ENCODE results near the gene TADA2A.
"Not testable (repeated sequence)": the region's sequence is repeated elsewhere in the genome, so short reads cannot be mapped to it uniquely, and the experiment has no call there.

The TADA2A gene

GRCh38 chr17:37417852-37418251 lies 11.2 kb downstream of the TADA2A start:
- H3K36me3 Mint-ChIP-seq (ENCODE audit: low read depth) = peaks cover 87% of the 10 kb centered on the region
- no peak overlapping the region for H3K4me3 Mint-ChIP-seq
- H3K4me1 Mint-ChIP-seq (ENCODE audit: low read depth) = peaks cover 7% of the 10 kb centered on the region
- H3K27ac Mint-ChIP-seq = no peak overlapping the region
- H3K27me3 Mint-ChIP-seq = no peaks in the 10 kb centered on the region
- intact Hi-C loops (cut with micrococcal nuclease) = no loop called here
- H3K9me3 Mint-ChIP-seq = no peaks in the 10 kb centered on the region

GRCh38 chr17:37422971-37423625 lies 16.4 kb downstream of the TADA2A start:
- H3K9me3 Mint-ChIP-seq = no peaks in the 10 kb centered on the region
- no peak overlapping the region for H3K4me3 Mint-ChIP-seq
- no peak overlapping the region for H3K27ac Mint-ChIP-seq
- intact Hi-C loops (cut with micrococcal nuclease) = no loop called here
- no peaks in the 10 kb centered on the region for H3K4me1 Mint-ChIP-seq (ENCODE audit: low read depth)
- H3K36me3 Mint-ChIP-seq (ENCODE audit: low read depth) = peaks cover 94% of the 10 kb centered on the region
- H3K27me3 Mint-ChIP-seq = no peaks in the 10 kb centered on the region

GRCh38 chr17:37425268-37425667 lies 18.6 kb downstream of the TADA2A start:
- H3K27ac Mint-ChIP-seq = no peak overlapping the region
- H3K9me3 Mint-ChIP-seq = no peaks in the 10 kb centered on the region
- intact Hi-C loops (cut with micrococcal nuclease) = no loop called here
- H3K27me3 Mint-ChIP-seq = no peaks in the 10 kb centered on the region
- peaks cover 5% of the 10 kb centered on the region for H3K4me1 Mint-ChIP-seq (ENCODE audit: low read depth)
- no peak overlapping the region for H3K4me3 Mint-ChIP-seq
- peaks cover 90% of the 10 kb centered on the region for H3K36me3 Mint-ChIP-seq (ENCODE audit: low read depth)

- Mint-ChIP-seq H3K4me1 (ENCODE audit: low read depth) (peaks cover 6% of the 10 kb centered on the region), H3K27ac (no peak overlapping the region), H3K9me3 (no peaks in the 10 kb centered on the region), H3K27me3 (no peaks in the 10 kb centered on the region), H3K36me3 (ENCODE audit: low read depth) (peaks cover 83% of the 10 kb centered on the region), H3K4me3 (no peak overlapping the region)
- intact Hi-C loops (cut with micrococcal nuclease) = no loop called here
Observed at GRCh38 chr17:37429039-37429438, 22.4 kb downstream of the TADA2A start.

GRCh38 chr17:37429453-37429852 lies 22.8 kb downstream of the TADA2A start:
- Mint-ChIP-seq H3K4me1 (ENCODE audit: low read depth) (peaks cover 6% of the 10 kb centered on the region), H3K27me3 (no peaks in the 10 kb centered on the region), H3K9me3 (no peaks in the 10 kb centered on the region), H3K4me3 (no peak overlapping the region), H3K36me3 (ENCODE audit: low read depth) (peaks cover 83% of the 10 kb centered on the region), H3K27ac (no peak overlapping the region)
- intact Hi-C loops (cut with micrococcal nuclease) = no loop called here

GRCh38 chr17:37430051-37430627 lies 23.5 kb downstream of the TADA2A start:
- intact Hi-C loops (cut with micrococcal nuclease) = no loop called here
- Mint-ChIP-seq H3K4me1 (ENCODE audit: low read depth) (peaks cover 6% of the 10 kb centered on the region), H3K4me3 (no peak overlapping the region), H3K36me3 (ENCODE audit: low read depth) (peaks cover 81% of the 10 kb centered on the region), H3K27me3 (no peaks in the 10 kb centered on the region), H3K27ac (no peak overlapping the region), H3K9me3 (no peaks in the 10 kb centered on the region)

GRCh38 chr17:37432671-37433070 lies 26.0 kb downstream of the TADA2A start:
- Mint-ChIP-seq H3K27me3 (no peaks in the 10 kb centered on the region), H3K4me1 (ENCODE audit: low read depth) (peaks cover 6% of the 10 kb centered on the region), H3K36me3 (ENCODE audit: low read depth) (peaks cover 78% of the 10 kb centered on the region), H3K9me3 (no peaks in the 10 kb centered on the region), H3K27ac (no peak overlapping the region), H3K4me3 (no peak overlapping the region)
- intact Hi-C loops (cut with micrococcal nuclease) = no loop called here

- H3K27ac Mint-ChIP-seq = no peak overlapping the region
- H3K27me3 Mint-ChIP-seq = no peaks in the 10 kb centered on the region
- intact Hi-C loops (cut with micrococcal nuclease) = no loop called here
- peaks cover 83% of the 10 kb centered on the region for H3K36me3 Mint-ChIP-seq (ENCODE audit: low read depth)
- H3K4me3 Mint-ChIP-seq = no peak overlapping the region
- H3K9me3 Mint-ChIP-seq = no peaks in the 10 kb centered on the region
- peaks cover 6% of the 10 kb centered on the region for H3K4me1 Mint-ChIP-seq (ENCODE audit: low read depth)
Observed at GRCh38 chr17:37438141-37438540, 31.5 kb downstream of the TADA2A start.

- intact Hi-C loops (cut with micrococcal nuclease) = no loop called here
- Mint-ChIP-seq H3K27ac (no peak overlapping the region), H3K9me3 (no peaks in the 10 kb centered on the region), H3K4me1 (ENCODE audit: low read depth) (peaks cover 6% of the 10 kb centered on the region), H3K27me3 (no peaks in the 10 kb centered on the region), H3K36me3 (ENCODE audit: low read depth) (peaks cover 84% of the 10 kb centered on the region), H3K4me3 (no peak overlapping the region)
Observed at GRCh38 chr17:37440424-37440823, 33.7 kb downstream of the TADA2A start.

GRCh38 chr17:37441369-37442014 lies 34.8 kb downstream of the TADA2A start:
- H3K4me3 Mint-ChIP-seq; intact Hi-C loops (cut with micrococcal nuclease); H3K27me3 Mint-ChIP-seq; H3K27ac Mint-ChIP-seq; H3K4me1 Mint-ChIP-seq (ENCODE audit: low read depth); H3K9me3 Mint-ChIP-seq: not testable (repeated sequence)
- peaks cover 82% of the 10 kb centered on the region for H3K36me3 Mint-ChIP-seq (ENCODE audit: low read depth)

- Mint-ChIP-seq H3K9me3 (no peaks in the 10 kb centered on the region), H3K27ac (no peak overlapping the region), H3K27me3 (no peaks in the 10 kb centered on the region), H3K4me1 (ENCODE audit: low read depth) (peaks cover 5% of the 10 kb centered on the region), H3K4me3 (no peak overlapping the region), H3K36me3 (ENCODE audit: low read depth) (peaks cover 90% of the 10 kb centered on the region)
- intact Hi-C loops (cut with micrococcal nuclease) = no loop called here
Observed at GRCh38 chr17:37446027-37446426, 39.3 kb downstream of the TADA2A start.

GRCh38 chr17:37447641-37448040 lies 41.0 kb downstream of the TADA2A start:
- Mint-ChIP-seq H3K27ac (no peak overlapping the region), H3K4me3 (no peak overlapping the region), H3K9me3 (no peaks in the 10 kb centered on the region), H3K27me3 (no peaks in the 10 kb centered on the region), H3K36me3 (ENCODE audit: low read depth) (peaks cover 94% of the 10 kb centered on the region), H3K4me1 (ENCODE audit: low read depth) (peaks cover 5% of the 10 kb centered on the region)
- intact Hi-C loops (cut with micrococcal nuclease) = no loop called here

- peaks cover 77% of the 10 kb centered on the region for H3K36me3 Mint-ChIP-seq (ENCODE audit: low read depth)
- H3K4me3 Mint-ChIP-seq = no peak overlapping the region
- intact Hi-C loops (cut with micrococcal nuclease) = no loop called here
- H3K27ac Mint-ChIP-seq = no peak overlapping the region
- H3K4me1 Mint-ChIP-seq (ENCODE audit: low read depth) = peaks cover 5% of the 10 kb centered on the region
- H3K27me3 Mint-ChIP-seq = no peaks in the 10 kb centered on the region
- H3K9me3 Mint-ChIP-seq = no peaks in the 10 kb centered on the region
Observed at GRCh38 chr17:37450112-37450511, 43.4 kb downstream of the TADA2A start.

- H3K27me3 Mint-ChIP-seq; H3K27ac Mint-ChIP-seq; intact Hi-C loops (cut with micrococcal nuclease); H3K4me3 Mint-ChIP-seq; H3K9me3 Mint-ChIP-seq; H3K4me1 Mint-ChIP-seq (ENCODE audit: low read depth): not testable (repeated sequence)
- H3K36me3 Mint-ChIP-seq (ENCODE audit: low read depth) = peaks cover 64% of the 10 kb centered on the region
Observed at GRCh38 chr17:37457801-37458200, 51.1 kb downstream of the TADA2A start.
